ENCODE measurements around the gene CTNND2.

DNA sequence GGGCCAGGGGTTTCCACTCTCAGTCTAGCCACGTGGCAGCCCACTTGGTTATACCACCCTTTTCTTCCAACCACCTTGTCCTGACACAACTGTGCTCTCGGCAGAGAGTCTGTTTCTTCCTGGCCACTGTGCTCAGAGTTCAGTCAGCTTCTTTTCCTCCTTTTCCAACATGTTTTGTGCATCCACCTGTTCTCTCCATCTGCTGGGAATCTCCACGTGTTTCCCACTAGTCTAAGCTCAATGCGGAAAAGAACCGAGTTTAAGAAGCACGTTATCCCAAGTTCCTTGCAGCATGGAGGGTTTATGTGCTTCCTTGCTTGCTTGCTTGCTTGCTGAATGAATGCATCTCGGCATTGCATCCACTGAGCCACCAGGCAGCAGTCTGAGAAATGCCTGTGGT, 599.6 kb downstream of the CTNND2 start:
- TF ChIP-seq SUZ12 (IDR thresholded peaks at IDR 0.05) (no peak), SP1 (IDR thresholded peaks at IDR 0.05) (no peak), HDGF (IDR thresholded peaks at IDR 0.05; ENCODE audit: borderline replicate concordance) (no peak), FOXM1 (IDR thresholded peaks at IDR 0.05; ENCODE audit: borderline replicate concordance) (no peak), FOXK2 (IDR thresholded peaks at IDR 0.05) (no peak), BHLHE40 (IDR thresholded peaks at IDR 0.05; ENCODE audit: borderline replicate concordance) (no peak), CTBP1 (IDR thresholded peaks at IDR 0.05; ENCODE audit: borderline replicate concordance) (no peak)

Measured in HEK293T (cell line).